DND-41 (cell line): ENCODE data around the gene NTN1.
A peak's percentile ranks its signal among the peaks of the same experiment; 100 is the strongest.

ENCODE experiments used
- ATAC-seq: fragments of 200-7000 bp; cut with Tn5 transposase; 3 replicates; pipeline ENCODE4 v1.9.1; 2021; ENCODE audit warnings: low read depth; ENCODE audit not compliant: insufficient read depth
- DNase-seq: peaks from one replicate; pipeline ENCODE4 v3.0.0-alpha.2; 2020
- H2AFZ ChIP-seq: 2 replicates; pipeline ENCODE4 v1.6.0; 2012; ENCODE audit warnings: low read depth, low read length
- H3K27ac ChIP-seq: 2 replicates; pipeline ENCODE4 v1.5.1; 2012; ENCODE audit warnings: low read length, inconsistent platforms
- H3K27me3 ChIP-seq: fragments of 200-600 bp; sonication (generic); 2 replicates; pipeline ENCODE4 v1.6.0; 2012; ENCODE audit warnings: low read length, mild to moderate bottlenecking, inconsistent platforms; ENCODE audit not compliant: insufficient read depth, poor library complexity
- H3K36me3 ChIP-seq: 2 replicates; pipeline ENCODE4 v1.5.1; 2012; ENCODE audit warnings: low read length, inconsistent platforms; ENCODE audit not compliant: insufficient read depth
- H3K4me1 ChIP-seq: 2 replicates; pipeline ENCODE4 v1.5.1; 2012; ENCODE audit warnings: mild to moderate bottlenecking, low read length; ENCODE audit not compliant: insufficient read depth
- H3K4me2 ChIP-seq: 2 replicates; pipeline ENCODE4 v1.6.0; 2012; ENCODE audit warnings: mild to moderate bottlenecking, moderate library complexity, low read length, inconsistent platforms; ENCODE audit not compliant: insufficient read depth
- H3K4me3 ChIP-seq, 2 experiments: fragments of 200-600 bp in 1 of 2; shearing (Covaris generic) in 1 of 2; 2 replicates each; pipeline ENCODE4 v1.5.1; 2012 to 2016; ENCODE audit warnings: inconsistent platforms in 2 of 2, low read length in 2 of 2, mild to moderate bottlenecking in 2 of 2, low read depth in 1 of 2, moderate library complexity in 1 of 2
- H3K79me2 ChIP-seq: 2 replicates; pipeline ENCODE4 v1.6.0; 2012; ENCODE audit warnings: low read length, inconsistent platforms; ENCODE audit not compliant: insufficient read depth
- H3K9ac ChIP-seq: 2 replicates; pipeline ENCODE4 v1.6.0; 2012; ENCODE audit warnings: low read depth, mild to moderate bottlenecking, inconsistent platforms, low read length, moderate library complexity
- H3K9me3 ChIP-seq: 2 replicates; pipeline ENCODE4 v1.5.1; 2012; ENCODE audit warnings: low read length, moderate library complexity, mild to moderate bottlenecking, inconsistent platforms; ENCODE audit not compliant: insufficient read depth, severe bottlenecking
- H4K20me1 ChIP-seq: 2 replicates; pipeline ENCODE4 v1.6.0; 2012; ENCODE audit warnings: low read length; ENCODE audit not compliant: insufficient read depth
- EZH2 ChIP-seq: IDR thresholded peaks from 3 replicates; pipeline ENCODE4 v1.6.1; 2012; ENCODE audit warnings: borderline replicate concordance, low read depth, mild to moderate bottlenecking, moderate library complexity, low read length, inconsistent platforms; ENCODE audit not compliant: severe bottlenecking
- TF ChIP-seq, protein P1 (sequence below): IDR thresholded peaks from 2 replicates; pipeline ENCODE4 v1.5.1; 2012; ENCODE audit warnings: borderline replicate concordance, low read length, moderate library complexity, mild to moderate bottlenecking; ENCODE audit not compliant: poor library complexity, severe bottlenecking; ENCODE audit errors: extremely low read depth

Gene NTN1

GRCh38 chr17:9021158-9021991 lies at the start of gene NTN1:
NTN1 (plus strand) TSS chr17:9021510; CDS start chr17:9022374, 864 bp downstream.
- Histone ChIP-seq H3K36me3 (no peaks in the 10 kb centered on the region), H2AFZ (peak within 1 kb of the TSS; percentile 86), H3K9me3 (no peaks in the 10 kb centered on the region), H3K27me3 (no peaks in the 10 kb centered on the region), H3K79me2 (no peaks in the 10 kb centered on the region), H3K4me3 (peak within 1 kb of the TSS; percentile 51 to 93; a peak in 3 of 4 replicates), H3K4me2 (peak within 1 kb of the TSS; percentile 98), H3K4me1 (peaks cover 25% of the 10 kb centered on the region), H3K9ac (peak within 1 kb of the TSS; percentile 72), H3K27ac (peak within 1 kb of the TSS; percentile 69), H4K20me1 (no peaks in the 10 kb centered on the region)
- TF ChIP-seq, protein P1, sequence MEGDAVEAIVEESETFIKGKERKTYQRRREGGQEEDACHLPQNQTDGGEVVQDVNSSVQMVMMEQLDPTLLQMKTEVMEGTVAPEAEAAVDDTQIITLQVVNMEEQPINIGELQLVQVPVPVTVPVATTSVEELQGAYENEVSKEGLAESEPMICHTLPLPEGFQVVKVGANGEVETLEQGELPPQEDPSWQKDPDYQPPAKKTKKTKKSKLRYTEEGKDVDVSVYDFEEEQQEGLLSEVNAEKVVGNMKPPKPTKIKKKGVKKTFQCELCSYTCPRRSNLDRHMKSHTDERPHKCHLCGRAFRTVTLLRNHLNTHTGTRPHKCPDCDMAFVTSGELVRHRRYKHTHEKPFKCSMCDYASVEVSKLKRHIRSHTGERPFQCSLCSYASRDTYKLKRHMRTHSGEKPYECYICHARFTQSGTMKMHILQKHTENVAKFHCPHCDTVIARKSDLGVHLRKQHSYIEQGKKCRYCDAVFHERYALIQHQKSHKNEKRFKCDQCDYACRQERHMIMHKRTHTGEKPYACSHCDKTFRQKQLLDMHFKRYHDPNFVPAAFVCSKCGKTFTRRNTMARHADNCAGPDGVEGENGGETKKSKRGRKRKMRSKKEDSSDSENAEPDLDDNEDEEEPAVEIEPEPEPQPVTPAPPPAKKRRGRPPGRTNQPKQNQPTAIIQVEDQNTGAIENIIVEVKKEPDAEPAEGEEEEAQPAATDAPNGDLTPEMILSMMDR: no peak
- no peak for TF ChIP-seq EZH2
- peak; percentile 88 for ATAC-seq
- DNase-seq: peak; percentile 80

DNA sequence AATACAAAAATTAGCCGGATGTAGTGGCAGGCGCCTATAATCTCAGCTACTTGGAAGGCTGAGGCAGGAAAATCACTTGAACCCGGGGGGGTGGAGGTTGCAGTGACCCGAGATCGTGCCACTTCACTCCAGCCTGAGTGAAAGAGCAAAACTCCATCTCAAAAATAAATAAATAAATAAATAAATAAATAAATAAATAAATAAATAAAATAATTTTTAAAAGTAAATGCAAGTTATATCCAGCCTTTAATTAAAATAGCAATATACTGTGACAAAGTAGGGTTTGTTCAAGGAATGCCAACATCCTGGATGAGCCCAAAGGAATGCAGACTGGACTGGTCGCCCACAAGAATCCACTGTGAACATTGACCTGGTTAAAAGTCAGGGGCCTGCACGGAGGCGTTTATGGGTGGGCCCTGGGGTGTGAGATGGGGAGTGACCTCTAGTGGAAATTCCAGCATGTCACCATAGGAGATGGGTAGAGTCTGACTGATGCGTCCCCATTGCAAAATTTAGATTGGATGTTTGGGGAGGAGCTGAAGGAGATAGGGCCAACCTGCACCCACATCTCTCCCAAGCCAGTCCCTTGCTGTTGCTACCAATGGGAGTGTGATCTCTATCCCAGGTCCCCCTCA lies 46.1 kb upstream of the NTN1 start:
- no peak overlapping the region for H2AFZ ChIP-seq
- no peaks in the 10 kb centered on the region for H3K79me2 ChIP-seq
- DNase-seq: no peak
- ATAC-seq: no peak
- no peak overlapping the region for H3K4me2 ChIP-seq
- TF ChIP-seq, protein P1: peak; percentile 7
- no peak for TF ChIP-seq EZH2
- H3K4me3 ChIP-seq: no peak overlapping the region
- H3K36me3 ChIP-seq: no peaks in the 10 kb centered on the region
- H3K9me3 ChIP-seq: no peaks in the 10 kb centered on the region
- H3K27ac ChIP-seq: no peak overlapping the region
- H3K9ac ChIP-seq: no peak overlapping the region
- H3K4me1 ChIP-seq: no peaks in the 10 kb centered on the region
- H4K20me1 ChIP-seq: no peaks in the 10 kb centered on the region
- H3K27me3 ChIP-seq: no peaks in the 10 kb centered on the region

GRCh38 chr17:8976638-8977037 lies 44.7 kb upstream of the NTN1 start:
- H3K27me3 ChIP-seq: no peaks in the 10 kb centered on the region
- no peaks in the 10 kb centered on the region for H3K9me3 ChIP-seq
- H3K36me3 ChIP-seq: no peaks in the 10 kb centered on the region
- no peaks in the 10 kb centered on the region for H4K20me1 ChIP-seq
- H3K4me1 ChIP-seq: no peaks in the 10 kb centered on the region
- no peak overlapping the region for H2AFZ ChIP-seq
- H3K4me3 ChIP-seq: no peak overlapping the region
- ATAC-seq: no peak
- H3K9ac ChIP-seq: no peak overlapping the region
- DNase-seq: no peak
- TF ChIP-seq, protein P1: no peak
- no peak for TF ChIP-seq EZH2
- no peaks in the 10 kb centered on the region for H3K79me2 ChIP-seq
- H3K4me2 ChIP-seq: no peak overlapping the region
- H3K27ac ChIP-seq: no peak overlapping the region
